Activated CD8-positive, alpha-beta memory T cell treated with anti-CD3 and anti-CD28 coated beads for 1 hour (primary cell): ENCODE data around the gene SDS.
"Not testable (repeated sequence)": the region's sequence is repeated elsewhere in the genome, so short reads cannot be mapped to it uniquely, and the experiment has no call there.

Experiments
- DNase-seq, 2 donors: peaks; one replicate each; pipeline ENCODE4 v3.0.0-alpha.2; 2020; ENCODE audit warnings: low read depth in 1 of 2; ENCODE audit errors: extremely low read depth in 1 of 2

The SDS gene

DNA sequence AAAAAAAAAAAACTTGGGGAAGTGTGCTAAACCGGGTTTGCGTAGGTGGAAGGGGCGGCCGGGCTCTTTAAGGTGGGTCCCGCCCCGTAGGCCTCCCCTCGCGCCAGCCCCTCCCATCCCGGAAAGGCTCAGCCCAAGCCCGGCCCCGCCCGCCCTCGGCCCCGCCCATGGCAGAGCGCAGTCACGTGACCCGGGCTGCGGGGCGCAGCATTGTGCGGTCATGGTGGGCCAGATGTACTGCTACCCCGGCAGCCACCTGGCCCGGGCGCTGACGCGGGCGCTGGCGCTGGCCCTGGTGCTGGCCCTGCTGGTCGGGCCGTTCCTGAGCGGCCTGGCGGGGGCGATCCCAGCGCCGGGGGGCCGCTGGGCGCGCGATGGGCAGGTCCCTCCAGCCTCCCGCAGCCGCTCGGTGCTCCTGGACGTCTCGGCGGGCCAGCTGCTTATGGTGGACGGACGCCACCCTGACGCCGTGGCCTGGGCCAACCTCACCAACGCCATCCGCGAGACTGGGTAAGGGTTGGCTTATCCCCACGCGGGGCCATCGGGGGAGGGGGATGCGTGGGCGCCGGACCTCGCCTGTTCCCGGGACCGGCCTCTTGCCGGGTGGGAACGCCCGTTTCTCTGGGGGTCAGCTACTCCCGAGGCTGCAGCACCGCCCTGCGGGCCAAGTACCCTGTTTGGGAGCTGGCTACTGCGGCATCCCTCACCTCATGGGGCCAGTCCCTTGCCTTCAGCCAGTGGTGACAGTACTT is 45.1 kb downstream of the SDS start, which contains the start of gene PLBD2:
Gene PLBD2 (plus strand): TSS at position 207 of the 752 bp plus-strand sequence. CDS start 14 bp downstream, at position 221.
- peak; percentile 82 to 92 for DNase-seq

DNA sequence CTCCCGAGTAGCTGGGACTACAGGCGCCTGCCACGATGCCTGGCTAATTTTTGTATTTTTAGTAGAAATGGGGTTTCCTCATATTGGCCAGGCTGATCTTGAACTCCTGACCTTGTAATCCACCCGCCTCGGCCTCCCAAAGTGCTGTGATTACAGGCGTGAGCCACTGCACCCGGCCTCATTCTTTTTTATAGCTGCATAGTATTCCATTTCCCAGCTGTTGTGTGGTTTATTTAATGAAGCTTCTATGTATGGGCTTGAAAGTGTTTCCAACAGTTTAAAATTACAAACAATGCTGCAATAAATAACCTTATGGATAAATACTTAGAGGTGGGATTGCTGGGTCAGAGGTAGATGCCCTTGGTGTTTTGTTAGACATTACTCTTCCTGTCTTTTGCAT is 49.5 kb downstream of the SDS start:
- not testable (repeated sequence) for DNase-seq

DNA sequence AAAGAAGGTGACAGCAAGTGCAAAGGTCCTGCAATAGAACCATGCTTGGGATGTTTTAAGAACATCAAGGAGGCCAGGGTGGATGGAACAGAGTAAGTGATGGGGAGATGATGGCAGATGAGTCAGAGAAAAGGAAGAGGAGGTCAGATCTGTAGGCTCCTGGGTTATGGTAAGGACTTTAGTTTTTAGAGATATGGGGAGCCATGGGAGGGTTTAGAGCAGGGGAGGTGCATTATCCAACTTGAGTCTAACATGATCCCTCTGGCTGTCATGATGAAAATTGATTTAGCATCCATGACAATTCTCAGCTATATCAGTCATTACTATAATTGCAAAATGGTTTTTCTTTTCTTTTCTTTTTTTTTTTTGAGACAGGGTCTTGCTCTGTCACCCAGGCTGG is 52.6 kb downstream of the SDS start:
- DNase-seq: no peak

DNA sequence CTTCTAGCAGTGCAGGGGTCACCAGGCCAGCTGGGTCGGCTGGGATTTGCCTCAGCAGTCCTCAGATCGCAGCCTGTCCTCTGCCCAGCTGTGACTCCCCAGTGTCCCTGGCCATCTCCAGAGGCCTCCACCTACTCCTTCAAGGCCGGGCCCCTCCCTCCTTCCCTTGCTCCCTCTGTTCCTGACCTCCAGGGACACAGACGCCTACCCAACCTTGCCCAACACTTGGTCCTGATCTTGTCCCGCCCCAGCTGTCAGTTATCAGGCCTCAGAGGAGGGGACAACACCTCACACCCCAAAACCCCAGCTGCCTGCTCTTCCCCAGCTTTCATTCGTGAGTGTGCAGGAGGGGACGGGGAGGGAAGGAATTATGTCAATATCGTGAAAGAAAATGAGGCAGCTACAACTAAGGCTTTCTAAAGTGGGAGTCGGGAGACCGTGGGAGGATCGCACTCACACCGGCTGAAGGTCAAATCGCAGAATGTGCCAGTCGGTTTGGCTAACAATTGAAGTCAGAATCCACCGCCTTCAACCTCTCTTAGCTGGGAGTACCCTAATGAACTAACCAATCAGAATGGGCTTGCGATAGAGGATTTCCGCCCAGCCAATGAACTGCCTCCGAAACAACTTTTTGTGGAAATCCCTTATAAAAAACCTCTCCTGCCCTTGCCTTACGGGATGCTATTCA is 54.7 kb downstream of the SDS start:
- DNase-seq: no peak

DNA sequence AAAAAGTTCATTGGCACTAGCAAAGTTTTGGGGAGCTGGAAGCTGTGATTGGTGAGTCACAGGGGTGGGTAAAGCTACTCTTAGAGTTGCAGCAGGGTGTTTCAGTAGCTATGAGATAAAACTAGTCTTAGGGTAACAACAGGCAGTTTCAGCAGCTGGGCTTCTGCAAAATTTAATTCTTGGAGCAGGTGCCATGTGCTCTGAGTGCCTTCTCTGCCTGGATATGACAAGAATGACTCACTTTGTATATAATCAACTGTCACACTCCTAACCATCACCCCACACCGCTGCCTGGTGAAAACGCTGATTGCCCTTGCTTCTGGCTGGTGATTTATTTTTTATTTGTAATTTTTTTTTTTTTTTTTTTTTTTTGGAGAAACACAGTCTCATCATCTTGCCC is 55.8 kb downstream of the SDS start:
- no peak for DNase-seq

DNA sequence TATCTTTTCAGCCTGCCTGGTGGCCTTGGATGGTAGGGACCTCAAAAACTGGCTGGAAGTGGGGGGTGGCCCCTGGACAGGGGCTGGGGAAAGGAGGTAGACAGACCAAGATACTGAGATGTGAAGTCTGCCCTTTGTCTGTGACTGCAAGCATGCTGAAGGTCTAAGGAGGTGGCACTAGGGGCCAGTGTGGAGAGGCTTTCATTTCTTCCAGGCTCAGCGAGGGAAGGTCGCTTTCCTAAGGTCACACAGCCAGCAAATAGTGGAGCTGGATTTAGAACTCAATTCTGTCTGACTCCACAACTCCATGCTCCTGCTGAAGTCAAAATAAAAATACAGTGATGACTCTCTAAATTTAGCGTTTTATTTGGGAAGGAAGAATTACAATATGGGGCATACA is 56.6 kb downstream of the SDS start:
- DNase-seq: no peak

DNA sequence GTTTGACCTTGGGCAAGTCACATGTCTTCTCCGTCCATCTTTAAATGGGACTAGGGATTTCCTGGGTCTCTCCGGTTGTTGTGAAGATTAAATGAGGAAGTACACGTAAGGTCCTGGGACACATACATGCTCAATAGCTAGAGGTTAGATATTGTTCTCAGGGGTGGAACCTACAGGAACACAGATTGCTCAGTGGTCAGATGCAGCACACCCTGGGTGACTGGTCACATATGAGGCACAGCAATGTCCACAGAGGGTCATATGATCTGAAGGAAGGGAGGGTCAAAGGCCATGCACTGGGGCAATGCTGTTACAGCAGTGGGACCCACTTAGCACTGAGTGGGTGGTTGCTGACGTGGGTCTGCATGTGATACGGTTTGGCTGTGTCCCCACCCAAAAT is 57.3 kb downstream of the SDS start:
- DNase-seq: no peak

DNA sequence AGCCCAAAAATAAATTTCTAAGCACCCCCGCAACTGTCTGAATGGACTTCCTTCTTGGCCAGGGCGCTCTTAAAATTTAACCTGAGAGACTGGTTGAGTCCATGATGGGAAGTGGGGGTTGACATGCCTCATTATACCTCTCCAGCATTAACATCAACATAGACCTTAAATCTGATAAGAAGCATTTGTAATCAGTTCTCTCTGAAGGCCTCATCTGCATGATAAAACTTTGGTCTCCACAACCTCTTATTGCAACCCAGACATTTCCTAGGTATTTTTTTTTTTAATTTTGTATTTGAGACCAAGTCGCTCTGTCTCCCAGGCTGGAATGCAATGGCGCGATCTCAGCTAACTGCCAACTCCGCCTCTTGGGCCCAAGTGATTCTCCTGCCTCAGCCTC is 58.4 kb downstream of the SDS start:
- no peak for DNase-seq
